HG03565 (cell line): ENCODE measurements around the gene SNX22.
"Not testable (repeated sequence)": the region's sequence is repeated elsewhere in the genome, so short reads cannot be mapped to it uniquely, and the experiment has no call there.

Source experiments
- ATAC-seq: cut with Tn5 transposase; IDR thresholded peaks from one replicate; pipeline ENCODE4 v1.9.1; 2021; ENCODE audit warnings: mild to moderate bottlenecking, moderate library complexity; ENCODE audit not compliant: unreplicated experiment

SNX22 gene

DNA sequence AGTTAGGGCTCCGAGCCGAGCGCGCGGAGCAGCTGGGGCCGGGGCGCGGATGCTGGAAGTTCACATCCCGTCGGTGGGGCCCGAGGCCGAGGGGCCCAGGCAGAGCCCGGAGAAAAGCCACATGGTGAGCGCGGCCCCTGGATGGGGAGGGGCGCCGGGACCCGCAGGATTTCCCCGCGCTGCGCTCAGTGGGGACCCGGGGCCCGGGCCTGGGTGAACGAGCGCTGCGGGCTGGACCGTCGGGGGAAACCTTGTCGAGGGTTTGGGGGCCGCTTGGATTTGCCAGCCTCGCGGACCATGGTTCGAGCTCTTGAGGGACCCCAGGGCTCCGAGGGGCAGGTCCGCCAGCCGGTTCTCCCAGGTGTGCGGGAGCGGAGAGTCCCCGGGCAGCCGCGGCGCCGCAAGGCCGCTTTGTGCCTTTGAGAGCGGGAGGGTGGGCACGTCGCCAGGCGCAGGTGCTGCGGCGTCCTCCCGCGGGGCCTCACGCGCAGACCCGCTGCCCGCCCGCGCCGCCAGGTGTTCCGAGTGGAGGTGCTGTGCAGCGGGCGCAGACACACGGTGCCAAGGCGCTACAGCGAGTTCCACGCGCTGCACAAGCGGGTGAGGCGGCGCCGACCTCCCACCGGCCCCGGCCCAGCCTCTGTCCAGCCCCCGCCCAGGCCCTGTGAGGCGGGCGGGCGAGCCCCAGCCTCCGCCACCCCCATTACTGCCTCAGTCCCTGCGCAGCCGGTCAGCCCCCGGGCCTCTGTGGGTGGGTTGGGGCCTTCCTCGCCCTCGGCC, at the start of gene SNX22:
Gene SNX22 (plus strand): TSS at position 5 of the 780 bp plus-strand sequence. CDS start 45 bp downstream, at position 50.
- ATAC-seq, result no peak

DNA sequence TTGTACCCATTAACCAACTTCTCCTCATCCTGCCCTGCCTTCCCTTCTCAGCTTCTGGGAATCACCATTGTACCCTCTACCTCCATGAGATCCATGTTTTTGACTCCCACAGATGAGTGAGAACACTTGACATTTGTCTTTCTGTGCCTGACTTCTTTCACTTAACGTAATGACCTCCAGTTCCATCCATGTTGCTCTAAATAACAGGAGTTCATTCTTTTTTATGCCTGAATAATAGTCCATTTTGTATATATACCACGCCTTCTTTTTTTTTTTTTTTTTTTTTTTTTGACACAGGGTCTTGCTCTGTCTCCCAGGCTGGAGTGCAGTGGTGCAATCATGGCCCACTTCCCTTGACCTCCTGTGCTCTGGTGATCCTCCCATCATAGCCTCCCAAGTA, 49.0 kb upstream of the SNX22 start:
- ATAC-seq, result no peak

DNA sequence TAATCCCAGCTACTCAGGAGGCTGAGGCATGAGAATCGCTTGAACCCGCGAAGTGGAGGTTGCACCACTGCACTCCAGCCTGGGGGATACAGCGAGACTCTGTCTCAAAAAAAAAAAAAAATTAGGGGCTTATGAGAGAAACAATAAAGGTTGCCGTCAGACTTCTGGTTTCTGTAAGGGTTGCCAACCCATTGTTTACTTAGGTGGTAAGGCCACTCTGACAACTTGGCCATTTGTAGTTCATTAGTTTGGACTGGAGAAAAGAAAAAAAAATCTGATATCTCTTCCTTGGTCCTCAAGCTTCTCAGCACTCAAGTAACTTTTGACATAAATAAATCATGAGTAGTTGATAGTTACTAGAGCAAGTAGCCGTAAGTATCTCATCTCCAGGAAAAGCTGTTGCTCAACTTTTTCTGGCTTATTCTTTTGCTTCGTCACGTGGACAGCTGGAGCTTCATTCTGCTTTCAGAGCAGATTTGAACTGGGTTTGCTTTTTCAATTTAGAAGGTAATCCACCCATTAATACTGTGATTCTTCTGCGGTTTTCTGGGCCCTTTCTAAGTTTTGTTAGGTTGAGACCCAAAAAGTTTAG, 46.3 kb upstream of the SNX22 start:
- ATAC-seq, result no peak

DNA sequence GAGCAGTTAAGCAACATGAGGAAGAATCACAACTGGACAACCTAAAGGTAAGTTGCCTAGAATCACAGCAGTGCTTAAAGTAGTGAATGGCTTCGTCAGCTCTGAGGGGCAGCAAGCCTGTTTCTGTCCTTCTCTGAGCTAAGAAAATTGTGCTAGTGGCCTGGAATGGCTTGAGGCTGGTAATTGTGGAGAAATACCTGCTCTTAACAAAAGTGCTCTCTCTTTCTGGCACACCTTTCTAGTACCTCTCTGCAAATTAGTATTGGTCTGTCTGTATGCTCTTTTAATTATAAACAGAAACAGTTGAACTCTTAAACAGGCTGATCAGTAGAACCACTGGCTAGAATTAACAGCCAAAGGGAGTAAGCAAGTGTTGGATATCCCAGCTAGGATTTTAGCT, 44.2 kb upstream of the SNX22 start:
- no peak for ATAC-seq

DNA sequence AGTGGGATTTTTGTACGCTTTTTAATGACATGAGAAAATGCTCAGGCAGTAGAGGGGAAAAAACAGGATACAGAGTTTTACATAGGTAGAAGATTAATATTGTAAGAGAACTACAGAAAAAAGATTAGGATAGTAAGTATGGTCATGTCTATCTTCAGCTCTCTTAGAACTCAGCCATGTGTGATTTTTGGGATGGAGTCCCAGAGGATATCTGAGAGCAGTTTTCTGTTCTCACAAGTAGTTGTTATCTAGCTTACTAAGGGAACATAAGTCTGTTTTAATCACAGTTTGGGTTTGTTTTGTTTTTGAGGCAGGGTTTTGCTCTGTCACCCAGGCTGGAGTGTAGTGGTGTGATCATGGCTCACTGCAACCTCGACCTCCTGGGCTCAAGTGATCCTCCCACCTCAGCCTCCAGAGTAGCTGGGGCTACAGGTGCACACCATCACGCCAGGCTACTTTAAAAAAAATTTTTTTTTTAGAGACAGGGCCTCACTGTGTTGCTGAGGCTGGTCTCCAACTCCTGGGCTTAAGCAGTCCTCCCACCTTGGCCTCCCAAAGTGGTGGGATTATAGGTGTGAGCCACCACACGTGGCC, 41.3 kb upstream of the SNX22 start:
- not testable (repeated sequence) for ATAC-seq

DNA sequence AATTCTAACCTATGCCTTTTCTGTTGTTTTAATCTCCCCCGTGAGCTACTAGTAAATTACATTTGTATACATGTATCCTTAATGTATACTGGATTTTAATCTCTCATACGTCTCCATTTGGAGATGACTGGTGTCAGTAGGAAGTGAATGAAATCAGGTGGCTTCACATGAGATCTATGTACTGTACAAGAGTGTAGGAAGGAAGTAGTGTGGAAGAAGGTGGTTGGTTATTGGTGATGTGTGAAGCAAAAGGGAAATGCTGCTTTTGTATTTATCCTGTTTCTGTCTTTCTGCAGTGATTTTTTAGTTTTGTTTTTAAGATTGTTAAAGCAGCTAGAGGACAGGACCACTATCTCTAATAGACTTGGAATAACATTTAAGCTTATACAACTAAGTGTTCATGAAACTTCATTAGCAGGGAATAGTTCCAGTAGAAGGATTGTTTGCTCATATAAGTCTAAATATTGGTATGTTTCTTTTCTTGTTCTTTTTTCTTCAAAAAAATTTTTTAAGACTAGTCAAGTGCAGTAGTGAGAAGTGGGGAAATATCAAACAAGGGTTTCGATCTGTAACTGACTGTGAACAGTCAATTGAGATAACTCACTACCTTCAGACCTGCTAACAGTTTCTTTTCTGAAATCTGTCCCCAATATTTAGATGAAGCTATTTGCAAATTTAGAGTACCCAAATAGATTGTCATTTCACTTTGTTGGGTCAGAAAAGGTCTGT, 40.4 kb upstream of the SNX22 start:
- no peak for ATAC-seq

DNA sequence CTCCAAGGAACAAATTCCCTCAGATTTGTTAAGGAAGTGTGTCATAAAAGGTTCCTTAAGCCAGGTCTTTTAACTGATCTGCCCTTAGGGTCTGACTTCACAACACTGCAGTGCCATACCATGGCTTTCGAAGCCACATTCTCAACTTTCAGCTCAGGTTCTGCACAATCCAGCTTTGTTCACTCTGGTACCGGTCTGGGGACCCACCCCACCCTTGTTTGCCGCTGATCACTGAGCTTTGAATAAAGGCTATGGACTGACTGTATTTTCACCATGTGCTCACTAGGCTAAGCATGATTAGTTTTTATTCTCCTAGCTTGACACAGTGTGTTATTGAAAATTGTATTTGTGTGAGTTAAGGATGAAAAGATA, 39.9 kb upstream of the SNX22 start:
- no peak for ATAC-seq

DNA sequence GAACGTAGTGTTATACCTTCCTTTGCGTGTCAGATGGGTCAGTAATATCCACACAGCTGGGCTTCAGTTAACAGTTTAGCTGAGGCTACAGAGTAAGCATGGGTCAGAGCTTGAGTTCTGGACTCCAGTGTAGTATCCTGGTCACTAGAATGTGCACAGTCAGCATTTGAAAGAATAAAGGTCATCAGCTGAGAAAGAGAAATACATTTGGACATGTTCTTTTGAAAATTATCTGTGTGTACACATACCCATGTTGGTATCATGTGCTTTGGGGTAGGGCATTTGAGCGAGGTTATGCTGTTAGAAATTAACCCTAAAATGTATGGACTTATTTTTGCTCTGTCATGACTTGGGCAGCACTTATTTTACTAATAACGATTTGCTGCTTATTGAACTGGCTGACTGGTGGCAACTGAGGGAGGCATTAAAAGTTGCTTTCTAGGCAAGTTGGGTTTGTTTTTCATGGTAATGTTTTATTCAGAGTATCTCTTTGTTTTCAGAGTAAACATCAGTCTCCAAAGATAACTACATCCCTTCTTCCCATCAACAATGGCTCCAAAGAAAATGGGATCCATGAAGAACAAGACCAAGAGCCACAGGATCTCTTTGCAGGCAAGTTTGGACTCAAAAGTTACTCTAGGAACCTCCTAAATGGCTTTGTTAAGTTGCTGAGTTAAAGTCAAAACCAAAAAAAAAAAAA, 39.3 kb upstream of the SNX22 start:
- no peak for ATAC-seq

DNA sequence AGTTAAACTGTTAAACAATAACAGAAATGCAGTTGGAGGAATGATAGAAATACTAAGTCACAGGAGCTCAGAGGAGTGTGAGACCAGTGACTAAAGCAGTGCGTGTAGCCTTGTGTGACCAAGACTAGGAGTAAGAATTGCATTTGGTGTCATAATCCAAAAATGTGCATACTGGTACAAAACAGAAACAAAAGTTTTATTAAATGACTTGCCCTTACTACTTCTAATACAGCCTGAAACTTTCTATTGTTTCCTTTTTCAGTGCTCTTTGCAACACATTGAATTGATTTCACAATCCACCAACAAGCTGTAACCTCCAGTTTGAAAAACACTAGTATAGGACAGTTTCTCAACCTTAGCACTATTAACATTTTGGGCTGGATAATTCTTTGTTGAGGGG, 38.6 kb upstream of the SNX22 start:
- ATAC-seq, result no peak

DNA sequence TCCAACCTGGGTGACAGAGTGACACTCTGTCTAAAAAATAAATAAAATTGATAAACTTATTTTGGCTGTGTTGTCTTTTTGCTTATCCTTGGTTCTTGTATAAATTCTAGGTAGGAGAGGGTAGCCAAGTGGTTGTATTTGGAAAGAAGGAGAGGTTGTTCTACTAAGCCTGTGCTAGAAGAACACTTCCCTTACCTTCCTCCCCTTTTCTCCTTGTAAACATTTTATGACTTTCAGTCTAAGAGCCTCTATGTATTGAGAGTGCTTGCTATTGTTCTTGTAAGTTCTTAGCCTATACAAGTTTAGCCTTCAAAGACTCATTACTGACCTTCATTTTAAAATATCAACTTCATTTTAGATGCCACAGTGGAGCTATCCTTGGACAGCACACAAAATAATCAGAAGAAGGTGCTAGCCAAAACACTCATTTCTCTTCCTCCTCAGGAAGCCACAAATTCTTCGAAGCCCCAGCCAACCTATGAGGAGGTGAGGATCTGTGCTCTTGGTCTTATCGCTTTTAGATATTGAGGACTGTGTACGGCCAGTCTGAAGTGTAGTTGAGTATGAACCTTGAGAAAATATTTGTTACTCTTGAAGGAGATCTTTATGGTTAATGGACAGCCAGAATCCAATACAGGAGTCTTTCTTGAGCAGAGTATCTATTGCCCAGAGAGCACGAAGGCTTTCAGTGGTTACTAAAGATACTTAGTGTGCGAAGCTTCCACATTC, 33.6 kb upstream of the SNX22 start:
- ATAC-seq, result no peak

DNA sequence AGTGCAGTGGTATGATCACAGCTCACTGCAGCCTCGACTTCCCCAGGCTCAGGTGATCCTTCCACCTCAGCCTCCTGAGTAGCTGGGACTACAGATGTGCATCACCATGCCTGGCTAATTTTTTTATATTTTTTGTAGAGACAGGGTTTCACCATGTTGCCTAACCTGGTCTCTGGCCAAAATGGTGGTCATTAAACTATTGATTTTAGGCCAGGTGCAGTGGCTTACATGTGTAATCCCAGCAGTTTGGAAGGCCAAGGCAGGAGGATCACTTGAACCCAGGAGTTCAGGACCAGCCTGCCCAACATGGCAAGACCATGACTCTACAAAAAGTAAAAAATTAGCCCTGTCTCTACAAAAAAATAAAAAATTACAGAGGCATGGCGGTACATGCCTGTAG, 31.2 kb upstream of the SNX22 start:
- not testable (repeated sequence) for ATAC-seq

DNA sequence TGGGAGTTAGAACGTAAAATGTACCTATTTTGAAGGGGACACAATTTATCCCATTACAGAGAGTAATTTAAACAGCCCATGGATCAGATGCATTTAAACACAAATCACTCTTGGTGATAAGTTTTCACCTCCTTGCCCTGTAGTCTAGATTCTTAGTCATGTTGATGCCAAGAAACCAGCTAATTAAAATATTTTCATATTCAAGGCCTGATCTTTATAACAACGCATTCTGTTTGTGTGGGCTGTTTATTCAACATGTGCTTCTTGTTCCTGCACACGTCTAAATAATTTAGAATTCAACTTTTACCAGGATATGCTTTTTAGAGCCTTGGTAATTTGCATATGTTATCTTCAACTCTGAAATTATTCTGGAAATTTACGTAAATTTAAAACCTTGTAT, 29.9 kb upstream of the SNX22 start:
- ATAC-seq, result no peak

DNA sequence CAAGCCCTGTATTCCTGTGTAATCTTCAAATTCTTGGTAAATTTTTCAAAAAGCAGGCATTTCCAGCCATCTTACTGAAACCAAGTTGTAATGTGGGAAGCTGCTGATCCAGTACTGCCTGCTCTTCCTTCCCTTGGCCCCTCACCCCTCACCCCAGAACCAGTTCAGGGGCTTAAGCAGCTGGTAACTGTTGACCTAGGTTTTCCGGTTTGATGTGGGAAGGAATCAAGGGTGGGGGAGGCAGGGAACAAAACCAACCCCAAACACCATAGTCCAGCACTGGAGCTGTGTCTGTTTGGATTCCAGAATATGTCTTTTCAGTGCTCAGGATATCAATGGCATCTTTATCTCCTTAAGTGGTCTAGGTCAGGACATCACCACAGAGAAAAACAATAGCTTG, 29.1 kb upstream of the SNX22 start:
- no peak for ATAC-seq

DNA sequence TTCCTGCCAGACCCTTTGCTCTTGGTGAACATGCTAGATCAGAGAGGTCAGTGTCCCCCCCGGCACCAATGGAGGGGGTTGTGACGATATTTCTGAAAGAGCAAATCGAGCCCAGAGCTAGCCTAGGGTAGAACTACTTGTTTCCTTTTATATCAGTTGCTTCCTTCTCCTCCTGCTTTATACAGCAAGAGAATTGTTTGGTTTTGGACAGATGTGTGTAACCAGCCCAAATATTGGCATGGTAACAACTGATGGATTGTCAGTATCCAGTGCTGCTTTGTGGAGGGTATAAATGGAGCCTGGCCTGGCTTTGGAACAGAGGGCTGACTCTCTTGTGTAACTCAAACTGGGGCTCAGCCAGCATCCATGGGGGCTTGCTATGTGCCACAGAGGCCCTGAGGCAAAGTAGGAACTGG, 28.6 kb upstream of the SNX22 start:
- ATAC-seq, result no peak

DNA sequence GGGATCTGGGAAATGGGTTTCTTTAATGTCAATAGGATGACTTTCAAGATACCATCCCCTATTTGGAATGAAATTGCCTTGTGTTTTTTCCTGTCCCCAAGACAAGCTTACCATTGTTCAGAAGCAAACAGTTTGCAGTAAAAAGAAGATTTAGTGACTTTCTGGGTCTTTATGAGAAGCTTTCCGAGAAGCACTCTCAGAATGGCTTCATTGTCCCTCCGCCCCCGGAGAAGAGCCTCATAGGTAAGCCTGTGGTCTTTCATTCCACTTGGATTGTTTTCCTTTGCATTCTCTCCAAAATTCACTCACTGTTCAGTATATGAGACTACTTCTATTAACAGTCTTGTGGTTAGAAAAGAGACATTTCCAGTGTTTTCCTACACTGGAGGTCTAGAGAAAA, 25.6 kb upstream of the SNX22 start:
- ATAC-seq, result no peak

DNA sequence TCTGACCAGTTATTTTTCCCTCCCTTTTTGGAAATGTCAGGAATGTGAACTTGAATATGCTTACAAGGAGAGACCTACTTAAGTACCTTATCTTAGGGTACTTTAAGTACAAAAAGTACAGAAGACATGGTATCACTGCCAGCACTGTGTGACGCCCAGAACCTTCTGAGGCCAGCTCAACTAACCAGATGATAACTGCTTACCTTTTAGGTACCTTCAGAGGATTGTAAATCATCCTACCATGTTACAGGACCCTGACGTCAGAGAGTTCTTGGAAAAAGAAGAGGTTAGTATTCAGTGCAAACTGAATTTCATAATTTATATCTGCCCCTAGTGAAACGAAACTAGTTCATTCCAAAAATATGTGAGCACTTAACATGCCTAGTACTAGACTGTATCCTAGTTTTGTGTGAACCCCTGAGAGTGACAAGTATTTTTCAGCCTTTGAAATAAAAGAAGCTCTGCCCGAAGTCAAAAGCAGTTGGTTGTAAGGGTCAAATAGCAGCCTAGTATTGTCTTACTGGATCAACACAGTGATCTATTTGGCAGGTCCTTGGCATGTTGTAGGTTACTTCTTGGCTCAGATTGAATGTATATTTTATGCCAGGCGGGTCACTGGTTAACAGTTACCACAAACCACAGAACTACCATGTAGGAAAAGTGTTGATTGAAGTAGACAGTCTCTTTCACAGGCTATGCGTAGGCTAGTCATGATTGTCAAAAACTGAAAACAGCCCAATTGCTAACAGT, 23.8 kb upstream of the SNX22 start:
- ATAC-seq, result no peak

DNA sequence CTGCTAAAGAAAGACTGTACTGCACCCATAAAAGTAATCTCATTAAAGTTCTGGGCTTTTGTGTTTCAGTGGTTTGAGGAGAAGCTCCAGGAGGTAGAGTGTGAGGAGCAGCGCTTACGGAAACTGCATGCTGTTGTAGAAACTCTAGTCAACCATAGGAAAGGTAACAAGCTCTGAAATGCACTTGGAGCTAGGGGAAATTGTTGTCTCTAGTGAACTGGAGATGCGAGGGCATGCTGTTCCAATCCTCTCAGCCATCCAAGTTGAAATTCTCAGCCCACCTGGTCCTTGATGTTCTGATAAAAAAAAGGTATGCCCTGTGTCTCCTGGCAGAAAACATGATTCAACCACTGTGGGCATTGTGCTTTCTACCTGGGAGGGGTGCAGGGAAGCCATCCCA, 21.4 kb upstream of the SNX22 start:
- ATAC-seq, result no peak

DNA sequence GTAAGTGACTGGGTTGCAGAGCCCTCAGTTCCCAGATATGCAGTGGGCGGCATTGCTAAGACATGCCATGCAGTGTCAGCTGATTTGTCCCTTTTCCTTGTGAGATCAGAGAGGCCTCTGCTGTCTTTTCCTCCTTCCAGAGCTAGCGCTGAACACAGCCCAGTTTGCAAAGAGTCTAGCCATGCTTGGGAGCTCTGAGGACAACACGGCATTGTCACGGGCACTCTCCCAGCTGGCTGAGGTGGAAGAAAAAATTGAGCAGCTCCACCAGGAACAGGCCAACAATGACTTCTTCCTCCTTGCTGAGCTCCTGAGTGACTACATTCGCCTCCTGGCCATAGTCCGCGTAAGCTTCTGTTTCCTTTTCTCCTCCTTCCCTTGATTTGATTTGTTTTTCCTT, 20.0 kb upstream of the SNX22 start:
- ATAC-seq, result no peak

DNA sequence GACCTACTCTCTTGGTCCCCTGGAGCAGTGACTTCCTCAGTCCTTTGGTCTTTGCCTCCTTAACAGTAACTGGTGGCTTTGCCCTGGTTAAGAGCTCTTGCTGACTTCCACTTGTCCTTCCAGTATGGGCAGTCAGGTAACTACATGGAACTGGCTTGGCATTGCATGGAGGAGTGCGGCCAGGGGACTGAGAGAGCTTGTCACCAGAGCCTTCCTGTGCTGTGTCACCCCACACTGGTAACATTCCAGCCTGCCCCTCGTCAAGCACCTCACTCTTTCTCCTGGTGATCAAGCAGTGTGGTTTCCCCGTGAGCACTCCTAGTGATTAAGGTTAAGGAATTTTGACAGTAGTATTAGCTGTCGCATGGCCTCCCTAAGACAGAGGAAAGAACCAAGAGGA, 19.3 kb upstream of the SNX22 start:
- no peak for ATAC-seq
